ENCODE measurements around the gene NIF3L1. TPM values are rescaled to one million over a fixed set of nuclear protein-coding genes. Genes with fewer than 3 reads are reported as not detected.

NIF3L1 gene
- total RNA-seq, 4 donors from 2014 or later = 7.4 to 27.5 (median 18.0) TPM

DNA sequence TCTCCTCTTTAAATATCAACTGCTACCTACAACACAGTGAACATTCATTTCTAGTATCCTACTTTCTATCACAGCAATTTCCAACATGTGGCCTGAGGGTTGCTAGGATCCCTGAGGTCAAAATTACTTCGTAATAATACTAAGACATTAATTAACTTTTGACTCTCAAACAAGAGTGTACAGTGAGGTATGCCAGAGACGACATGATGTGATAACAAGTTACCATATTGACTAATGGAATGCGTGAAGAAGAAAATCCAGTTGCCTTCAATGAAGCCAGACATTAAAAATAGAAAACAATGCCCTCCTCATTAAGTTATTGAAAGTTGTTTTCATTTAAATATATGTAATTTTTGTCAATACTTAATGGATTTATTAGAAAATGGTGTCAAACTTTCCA lies 61.2 kb downstream of the NIF3L1 start:
- no peak for DNase-seq
- H3K36me3 ChIP-seq = peaks cover 0 to 73% (median 0%) of the 10 kb centered on the region in 3 donors
- H3K9me3 ChIP-seq = no peaks in the 10 kb centered on the region
- H3K4me1 ChIP-seq = no peaks in the 10 kb centered on the region
- no peak overlapping the region for H3K27ac ChIP-seq
- TF ChIP-seq, protein P1, sequence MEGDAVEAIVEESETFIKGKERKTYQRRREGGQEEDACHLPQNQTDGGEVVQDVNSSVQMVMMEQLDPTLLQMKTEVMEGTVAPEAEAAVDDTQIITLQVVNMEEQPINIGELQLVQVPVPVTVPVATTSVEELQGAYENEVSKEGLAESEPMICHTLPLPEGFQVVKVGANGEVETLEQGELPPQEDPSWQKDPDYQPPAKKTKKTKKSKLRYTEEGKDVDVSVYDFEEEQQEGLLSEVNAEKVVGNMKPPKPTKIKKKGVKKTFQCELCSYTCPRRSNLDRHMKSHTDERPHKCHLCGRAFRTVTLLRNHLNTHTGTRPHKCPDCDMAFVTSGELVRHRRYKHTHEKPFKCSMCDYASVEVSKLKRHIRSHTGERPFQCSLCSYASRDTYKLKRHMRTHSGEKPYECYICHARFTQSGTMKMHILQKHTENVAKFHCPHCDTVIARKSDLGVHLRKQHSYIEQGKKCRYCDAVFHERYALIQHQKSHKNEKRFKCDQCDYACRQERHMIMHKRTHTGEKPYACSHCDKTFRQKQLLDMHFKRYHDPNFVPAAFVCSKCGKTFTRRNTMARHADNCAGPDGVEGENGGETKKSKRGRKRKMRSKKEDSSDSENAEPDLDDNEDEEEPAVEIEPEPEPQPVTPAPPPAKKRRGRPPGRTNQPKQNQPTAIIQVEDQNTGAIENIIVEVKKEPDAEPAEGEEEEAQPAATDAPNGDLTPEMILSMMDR (IDR thresholded peaks at IDR 0.05) = no peak
- no peak for TF ChIP-seq POLR2A (IDR thresholded peaks at IDR 0.05)
- no peak overlapping the region for H3K4me3 ChIP-seq
- H3K27me3 ChIP-seq = no peaks in the 10 kb centered on the region

Small RNAs within 50 kb of the gene (small RNA-seq; reads per million reads assigned to genes)
- gene RF00019 (0 reads per million in 2 donors), gene RNA5SP115 (0 reads per million in 2 donors), gene RNU6-312P (0 reads per million in 2 donors), gene RNU6-762P (0 reads per million in 2 donors)

Other genes with a start within 250 kb of the NIF3L1 start
- 100 to 1,000 TPM; 122 to 236 (median 133) TPM for gene BZW1, start 77.5 kb upstream of the NIF3L1 start, total RNA-seq
- 100 to 1,000 TPM; 119 to 173 (median 144) TPM for gene CLK1, start 24.7 kb upstream of the NIF3L1 start, total RNA-seq
- 10 to 100 TPM; 10.5 to 26.4 (median 19.5) TPM for gene PPIL3, start 294 bp upstream of the NIF3L1 start, total RNA-seq
- 10 to 100 TPM; 23.8 to 51.2 (median 28.7) TPM for gene ORC2, start 74.3 kb downstream of the NIF3L1 start, total RNA-seq
- gene HYCC2, start 182.3 kb downstream of the NIF3L1 start, total RNA-seq = 10 to 100 TPM; 17.3 to 31.9 (median 29.0) TPM
- 10 to 100 TPM; 45.7 to 96.2 (median 75.1) TPM for gene NDUFB3, start 182.6 kb downstream of the NIF3L1 start, total RNA-seq
- 100 to 1,000 TPM; 157 to 526 (median 297) TPM for gene CFLAR, start 226.8 kb downstream of the NIF3L1 start, total RNA-seq